ENCODE results near the gene PEX16. TPM values are rescaled to one million over a fixed set of nuclear protein-coding genes. Genes with fewer than 3 reads are reported as not detected.

The PEX16 gene
- total RNA-seq, 1 donor from 2014 or later = 24.5 TPM

- peaks cover 3% of the 10 kb centered on the region for H3K4me1 Mint-ChIP-seq (ENCODE audit: unreplicated experiment)
- no peak for TF ChIP-seq CTCF (IDR thresholded peaks at IDR 0.05)
- no peaks in the 10 kb centered on the region for H3K9me3 Mint-ChIP-seq (ENCODE audit: unreplicated experiment)
Observed at GRCh38 chr11:45889966-45890365, 27.7 kb downstream of the PEX16 start.

DNA sequence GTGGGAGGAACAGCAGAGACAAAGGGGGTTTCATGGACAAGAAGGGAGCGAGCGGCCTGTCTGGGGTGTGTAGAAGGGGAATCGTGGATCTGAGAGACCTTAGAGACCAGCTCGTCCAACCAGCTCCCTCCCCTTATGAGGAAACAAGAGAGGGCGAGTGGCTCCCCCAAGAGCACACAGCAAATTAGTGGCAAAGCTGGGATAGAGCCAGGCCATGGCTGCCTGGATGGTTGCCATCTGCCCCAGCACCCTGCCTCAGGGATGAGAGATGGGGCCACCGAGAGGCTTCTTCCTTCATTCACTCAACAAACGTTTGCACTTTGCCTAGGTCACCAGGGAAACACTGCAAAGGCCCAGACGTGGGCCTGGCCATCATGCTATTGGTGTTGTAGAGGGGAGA, 28.1 kb downstream of the PEX16 start:
- Mint-ChIP-seq H3K36me3 (ENCODE audit: unreplicated experiment) (no peaks in the 10 kb centered on the region), H3K4me3 (ENCODE audit: unreplicated experiment) (no peak overlapping the region), H3K27me3 (ENCODE audit: unreplicated experiment) (peaks cover 12% of the 10 kb centered on the region), H3K27ac (ENCODE audit: unreplicated experiment) (no peak overlapping the region), H3K4me1 (ENCODE audit: unreplicated experiment) (peaks cover 3% of the 10 kb centered on the region), H3K9me3 (ENCODE audit: unreplicated experiment) (no peaks in the 10 kb centered on the region)
- no peak for DNase-seq (ENCODE audit: extremely low spot score, unreplicated experiment)
- no peak for TF ChIP-seq CTCF (IDR thresholded peaks at IDR 0.05)

More at GRCh38 chr11:45889966-45890365, 27.7 kb downstream of the PEX16 start:
- no peaks in the 10 kb centered on the region for H3K36me3 Mint-ChIP-seq (ENCODE audit: unreplicated experiment)
- H3K27ac Mint-ChIP-seq (ENCODE audit: unreplicated experiment) = no peak overlapping the region
- no peak for DNase-seq (ENCODE audit: extremely low spot score, unreplicated experiment)
- peaks cover 14% of the 10 kb centered on the region for H3K27me3 Mint-ChIP-seq (ENCODE audit: unreplicated experiment)
- no peak overlapping the region for H3K4me3 Mint-ChIP-seq (ENCODE audit: unreplicated experiment)

DNA sequence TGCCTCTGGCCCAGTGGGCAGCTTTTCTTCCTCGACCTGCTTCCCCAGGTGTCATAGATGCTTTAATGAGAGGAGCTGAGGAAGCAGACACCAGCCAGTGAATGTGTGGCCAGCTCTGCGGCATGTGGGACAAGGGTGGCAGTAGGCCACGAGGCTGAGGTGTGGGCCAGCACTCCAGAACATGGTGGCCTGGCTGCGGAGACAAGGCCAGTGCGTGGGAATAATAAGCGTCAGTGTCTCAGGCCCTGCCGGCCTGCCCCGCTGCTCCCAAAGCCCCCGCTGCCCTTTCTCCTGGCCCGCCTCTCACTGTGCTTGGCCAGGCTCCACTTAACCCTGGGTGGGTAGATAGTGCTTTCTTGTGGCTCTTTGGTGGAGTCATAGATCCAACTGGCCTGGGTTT, 30.1 kb downstream of the PEX16 start:
- Mint-ChIP-seq H3K27me3 (ENCODE audit: unreplicated experiment) (peaks cover 12% of the 10 kb centered on the region), H3K4me3 (ENCODE audit: unreplicated experiment) (no peak overlapping the region), H3K9me3 (ENCODE audit: unreplicated experiment) (no peaks in the 10 kb centered on the region), H3K27ac (ENCODE audit: unreplicated experiment) (no peak overlapping the region), H3K36me3 (ENCODE audit: unreplicated experiment) (peaks cover 2% of the 10 kb centered on the region), H3K4me1 (ENCODE audit: unreplicated experiment) (peaks cover 3% of the 10 kb centered on the region)
- no peak for TF ChIP-seq CTCF (IDR thresholded peaks at IDR 0.05)
- no peak for DNase-seq (ENCODE audit: extremely low spot score, unreplicated experiment)

GRCh38 chr11:45886816-45887520, 30.7 kb downstream of the PEX16 start:
- no peak overlapping the region for H3K27ac Mint-ChIP-seq (ENCODE audit: unreplicated experiment)
- H3K36me3 Mint-ChIP-seq (ENCODE audit: unreplicated experiment) = peaks cover 7% of the 10 kb centered on the region

More at GRCh38 chr11:45886816-45887520, 30.7 kb downstream of the PEX16 start:
- Mint-ChIP-seq H3K27me3 (ENCODE audit: unreplicated experiment) (peaks cover 9% of the 10 kb centered on the region), H3K4me3 (ENCODE audit: unreplicated experiment) (no peak overlapping the region), H3K9me3 (ENCODE audit: unreplicated experiment) (no peaks in the 10 kb centered on the region), H3K4me1 (ENCODE audit: unreplicated experiment) (peaks cover 3% of the 10 kb centered on the region)
- no peak for TF ChIP-seq CTCF (IDR thresholded peaks at IDR 0.05)
- DNase-seq (ENCODE audit: extremely low spot score, unreplicated experiment) = no peak
